ENCODE results near the gene ZFYVE9.

DNA sequence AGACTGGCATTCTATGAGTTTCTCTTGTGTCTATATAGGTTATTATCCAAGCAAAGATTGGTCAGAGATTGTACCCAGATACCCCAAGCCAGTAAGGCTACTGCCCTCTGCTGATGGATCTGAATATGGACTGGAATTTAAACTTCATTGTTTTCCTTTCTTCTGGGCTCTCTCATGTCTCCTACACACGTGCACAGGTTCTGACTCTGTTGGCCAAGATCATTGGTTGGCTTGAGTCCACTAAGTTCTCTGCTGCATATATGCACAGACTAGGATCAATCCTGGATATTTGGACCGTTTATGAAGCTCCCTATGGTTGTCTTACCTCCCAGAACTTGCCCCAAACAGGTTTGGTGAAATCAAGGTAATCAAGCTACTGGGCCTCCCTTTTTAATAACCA lies 154.5 kb downstream of the ZFYVE9 start:
- TF ChIP-seq, protein P1, sequence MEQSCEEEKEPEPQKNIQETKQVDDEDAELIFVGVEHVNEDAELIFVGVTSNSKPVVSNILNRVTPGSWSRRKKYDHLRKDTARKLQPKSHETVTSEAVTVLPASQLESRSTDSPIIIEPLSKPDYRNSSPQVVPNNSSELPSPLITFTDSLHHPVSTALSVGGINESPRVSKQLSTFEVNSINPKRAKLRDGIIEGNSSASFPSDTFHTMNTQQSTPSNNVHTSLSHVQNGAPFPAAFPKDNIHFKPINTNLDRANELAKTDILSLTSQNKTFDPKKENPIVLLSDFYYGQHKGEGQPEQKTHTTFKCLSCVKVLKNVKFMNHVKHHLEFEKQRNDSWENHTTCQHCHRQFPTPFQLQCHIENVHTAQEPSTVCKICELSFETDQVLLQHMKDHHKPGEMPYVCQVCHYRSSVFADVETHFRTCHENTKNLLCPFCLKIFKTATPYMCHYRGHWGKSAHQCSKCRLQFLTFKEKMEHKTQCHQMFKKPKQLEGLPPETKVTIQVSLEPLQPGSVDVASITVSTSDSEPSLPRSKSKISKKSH (CRISPR knock-in tag; IDR thresholded peaks at IDR 0.05): no peak
- TF ChIP-seq, protein P2, sequence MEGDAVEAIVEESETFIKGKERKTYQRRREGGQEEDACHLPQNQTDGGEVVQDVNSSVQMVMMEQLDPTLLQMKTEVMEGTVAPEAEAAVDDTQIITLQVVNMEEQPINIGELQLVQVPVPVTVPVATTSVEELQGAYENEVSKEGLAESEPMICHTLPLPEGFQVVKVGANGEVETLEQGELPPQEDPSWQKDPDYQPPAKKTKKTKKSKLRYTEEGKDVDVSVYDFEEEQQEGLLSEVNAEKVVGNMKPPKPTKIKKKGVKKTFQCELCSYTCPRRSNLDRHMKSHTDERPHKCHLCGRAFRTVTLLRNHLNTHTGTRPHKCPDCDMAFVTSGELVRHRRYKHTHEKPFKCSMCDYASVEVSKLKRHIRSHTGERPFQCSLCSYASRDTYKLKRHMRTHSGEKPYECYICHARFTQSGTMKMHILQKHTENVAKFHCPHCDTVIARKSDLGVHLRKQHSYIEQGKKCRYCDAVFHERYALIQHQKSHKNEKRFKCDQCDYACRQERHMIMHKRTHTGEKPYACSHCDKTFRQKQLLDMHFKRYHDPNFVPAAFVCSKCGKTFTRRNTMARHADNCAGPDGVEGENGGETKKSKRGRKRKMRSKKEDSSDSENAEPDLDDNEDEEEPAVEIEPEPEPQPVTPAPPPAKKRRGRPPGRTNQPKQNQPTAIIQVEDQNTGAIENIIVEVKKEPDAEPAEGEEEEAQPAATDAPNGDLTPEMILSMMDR (IDR thresholded peaks at IDR 0.05 in 2 of 3, conservative IDR thresholded peaks at IDR 0.05 in 1 of 3; ENCODE audit: insufficient read depth in 2 of 3, low read depth in 1 of 3, low read length in 3 of 3): peak; percentile 79 to 96 (median 80)
- TF ChIP-seq NFYB (IDR thresholded peaks at IDR 0.05; ENCODE audit: extremely low read depth, insufficient read length): no peak
- TF ChIP-seq, protein P3, sequence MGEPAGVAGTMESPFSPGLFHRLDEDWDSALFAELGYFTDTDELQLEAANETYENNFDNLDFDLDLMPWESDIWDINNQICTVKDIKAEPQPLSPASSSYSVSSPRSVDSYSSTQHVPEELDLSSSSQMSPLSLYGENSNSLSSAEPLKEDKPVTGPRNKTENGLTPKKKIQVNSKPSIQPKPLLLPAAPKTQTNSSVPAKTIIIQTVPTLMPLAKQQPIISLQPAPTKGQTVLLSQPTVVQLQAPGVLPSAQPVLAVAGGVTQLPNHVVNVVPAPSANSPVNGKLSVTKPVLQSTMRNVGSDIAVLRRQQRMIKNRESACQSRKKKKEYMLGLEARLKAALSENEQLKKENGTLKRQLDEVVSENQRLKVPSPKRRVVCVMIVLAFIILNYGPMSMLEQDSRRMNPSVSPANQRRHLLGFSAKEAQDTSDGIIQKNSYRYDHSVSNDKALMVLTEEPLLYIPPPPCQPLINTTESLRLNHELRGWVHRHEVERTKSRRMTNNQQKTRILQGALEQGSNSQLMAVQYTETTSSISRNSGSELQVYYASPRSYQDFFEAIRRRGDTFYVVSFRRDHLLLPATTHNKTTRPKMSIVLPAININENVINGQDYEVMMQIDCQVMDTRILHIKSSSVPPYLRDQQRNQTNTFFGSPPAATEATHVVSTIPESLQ (CRISPR knock-in tag; IDR thresholded peaks at IDR 0.05): no peak

Data from K562 (cell line).